Measurements from ENCODE around the gene UBAC1.
"Not testable (repeated sequence)": the region's sequence is repeated elsewhere in the genome, so short reads cannot be mapped to it uniquely, and the experiment has no call there.

UBAC1 gene

GRCh38 chr9:135960411-135961276, 529 bp downstream of the UBAC1 start:
- no peak for DNase-seq (ENCODE audit: low read depth in 2 of 2)

GRCh38 chr9:135959814-135960213, 1.4 kb downstream of the UBAC1 start:
- no peak for DNase-seq (ENCODE audit: low read depth in 2 of 2)

- DNase-seq (ENCODE audit: low read depth in 2 of 2): no peak
Measured at GRCh38 chr9:135958485-135958884, 2.7 kb downstream of the UBAC1 start.

GRCh38 chr9:135957431-135957830, 3.7 kb downstream of the UBAC1 start:
- DNase-seq (ENCODE audit: low read depth in 2 of 2): no peak

DNA sequence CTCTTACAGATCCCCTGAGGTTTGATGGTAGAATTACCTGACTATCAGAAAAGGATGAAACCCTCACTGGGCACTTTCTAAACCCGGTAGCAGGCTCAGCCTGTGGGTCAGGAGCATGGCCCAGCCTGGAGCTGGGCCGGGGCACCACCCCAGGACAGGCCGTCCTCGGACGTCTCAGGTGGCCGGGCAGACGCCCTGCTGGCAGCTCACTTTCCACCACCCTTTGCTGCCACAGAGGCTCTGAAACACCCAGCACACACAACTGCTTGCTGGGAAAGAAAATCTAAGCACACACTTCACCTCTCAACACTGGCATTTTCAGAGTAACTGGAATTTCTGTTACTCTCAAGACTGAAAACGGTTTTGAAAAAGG, 4.4 kb downstream of the UBAC1 start:
- no peak for DNase-seq (ENCODE audit: low read depth in 2 of 2)

- no peak for DNase-seq (ENCODE audit: low read depth in 2 of 2)
Measured at GRCh38 chr9:135955934-135956801, 5.0 kb downstream of the UBAC1 start.

DNA sequence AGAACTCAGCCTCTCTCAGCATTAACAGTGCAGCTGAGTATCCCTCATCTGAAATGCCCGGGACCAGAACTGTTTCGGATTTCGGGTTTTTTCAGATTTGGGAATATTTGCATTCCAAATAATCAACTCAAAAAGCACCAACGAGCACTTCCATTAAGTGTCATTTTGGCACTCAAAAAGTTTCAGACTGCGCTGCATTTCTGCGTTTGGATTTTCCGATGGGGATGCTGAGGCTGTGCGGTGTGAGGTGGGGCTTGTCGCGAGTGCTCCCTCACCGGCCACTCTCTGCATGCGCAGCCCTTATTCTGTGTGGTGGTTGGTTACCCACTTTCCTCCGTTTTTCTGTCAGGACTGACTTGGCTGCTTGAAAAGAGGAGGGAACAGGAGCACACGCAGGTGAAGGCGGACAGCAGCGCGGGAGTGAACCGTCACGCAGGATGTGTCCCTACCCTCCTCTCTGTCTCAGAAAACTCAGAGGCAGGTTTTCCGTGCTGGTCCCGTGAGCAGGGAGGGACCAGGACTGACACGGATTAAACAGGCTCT, 8.4 kb downstream of the UBAC1 start:
- DNase-seq (ENCODE audit: low read depth in 2 of 2): no peak

DNA sequence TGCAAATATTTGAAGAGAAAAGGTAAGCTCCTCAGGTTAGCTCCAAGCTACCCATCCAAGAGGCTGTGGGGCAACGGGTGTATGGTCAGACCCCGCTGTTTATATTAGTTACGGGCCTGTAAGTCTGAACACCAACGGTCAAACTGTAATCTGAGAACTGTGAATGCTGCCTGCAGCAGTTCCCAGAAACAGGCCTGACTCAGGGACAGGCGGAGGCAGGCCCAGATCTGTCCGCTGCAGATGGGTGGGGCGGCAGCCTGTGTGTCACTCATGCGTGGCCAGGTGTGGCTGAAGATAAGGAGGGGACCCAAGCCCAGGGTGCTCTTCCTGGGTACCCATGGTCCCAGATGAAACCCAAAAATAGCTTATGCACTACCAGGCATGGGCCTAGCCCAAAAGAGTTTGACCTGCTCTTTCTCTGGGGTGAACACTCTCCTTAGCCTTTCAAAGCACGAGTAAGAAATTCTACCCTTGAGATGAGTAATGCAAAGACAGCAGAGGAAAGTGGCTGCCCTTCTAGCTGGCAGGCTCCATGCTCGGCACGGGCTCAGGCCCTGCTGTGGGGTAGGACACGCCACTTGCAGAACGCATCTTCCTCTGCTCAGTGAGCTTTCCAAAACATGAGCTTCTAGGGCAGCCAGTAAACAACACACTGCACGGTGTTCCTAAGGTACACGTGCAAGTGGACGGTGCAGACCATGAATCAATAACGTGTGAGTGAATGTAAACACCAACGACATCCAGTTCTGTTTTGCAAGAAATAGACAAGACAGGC, 9.1 kb downstream of the UBAC1 start:
- no peak for DNase-seq (ENCODE audit: low read depth in 2 of 2)

DNA sequence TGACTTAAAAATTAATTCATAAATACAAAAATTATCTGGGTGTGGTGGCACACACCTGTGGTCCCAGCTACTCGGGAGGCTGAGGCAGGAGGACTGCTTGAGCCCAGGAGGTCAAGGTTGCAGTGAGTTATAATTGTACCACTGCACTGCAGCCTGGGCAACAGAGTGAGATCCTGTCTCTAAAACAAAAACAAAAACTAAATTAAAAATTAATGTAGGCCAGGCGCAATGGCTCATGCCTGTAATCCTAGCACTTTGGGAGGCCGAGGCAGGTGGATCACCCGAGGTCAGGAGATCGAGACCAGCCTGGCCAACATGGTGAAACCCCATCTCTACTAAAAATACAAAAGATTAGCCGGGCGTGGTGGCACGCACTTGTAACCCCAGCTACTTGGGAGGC, 9.9 kb downstream of the UBAC1 start:
- DNase-seq (ENCODE audit: low read depth in 2 of 2): not testable (repeated sequence)

DNA sequence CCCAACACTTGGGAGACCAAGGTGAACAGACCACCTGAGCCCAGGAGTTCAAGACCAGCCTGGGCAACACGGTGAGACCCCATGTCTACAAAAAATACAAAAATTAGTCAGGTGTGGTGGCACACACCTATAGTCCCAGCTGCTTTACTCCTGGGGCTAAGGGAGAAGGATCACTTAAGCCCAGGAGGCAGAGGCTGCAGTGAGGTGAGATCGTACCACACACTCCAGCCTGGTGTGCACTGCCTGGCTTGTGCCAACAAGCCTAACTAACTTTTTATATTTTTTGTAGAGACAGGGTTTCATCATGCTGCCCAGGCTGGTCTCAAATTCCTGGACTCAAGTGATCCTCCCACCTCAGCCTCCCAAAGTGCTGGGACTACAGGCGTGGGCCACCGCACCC, 10.3 kb downstream of the UBAC1 start:
- not testable (repeated sequence) for DNase-seq (ENCODE audit: low read depth in 2 of 2)

- no peak for DNase-seq (ENCODE audit: low read depth in 2 of 2)
Measured at GRCh38 chr9:135950135-135950682, 11.0 kb downstream of the UBAC1 start.

- DNase-seq (ENCODE audit: low read depth in 2 of 2): no peak
Measured at GRCh38 chr9:135949501-135950134, 11.6 kb downstream of the UBAC1 start.

GRCh38 chr9:135948968-135949367, 12.2 kb downstream of the UBAC1 start:
- DNase-seq (ENCODE audit: low read depth in 2 of 2): no peak

GRCh38 chr9:135948446-135948845, 12.7 kb downstream of the UBAC1 start:
- no peak for DNase-seq (ENCODE audit: low read depth in 2 of 2)

GRCh38 chr9:135947582-135947981, 13.6 kb downstream of the UBAC1 start:
- no peak for DNase-seq (ENCODE audit: low read depth in 2 of 2)

GRCh38 chr9:135947105-135947504, 14.1 kb downstream of the UBAC1 start:
- DNase-seq (ENCODE audit: low read depth in 2 of 2): not testable (repeated sequence)

DNA sequence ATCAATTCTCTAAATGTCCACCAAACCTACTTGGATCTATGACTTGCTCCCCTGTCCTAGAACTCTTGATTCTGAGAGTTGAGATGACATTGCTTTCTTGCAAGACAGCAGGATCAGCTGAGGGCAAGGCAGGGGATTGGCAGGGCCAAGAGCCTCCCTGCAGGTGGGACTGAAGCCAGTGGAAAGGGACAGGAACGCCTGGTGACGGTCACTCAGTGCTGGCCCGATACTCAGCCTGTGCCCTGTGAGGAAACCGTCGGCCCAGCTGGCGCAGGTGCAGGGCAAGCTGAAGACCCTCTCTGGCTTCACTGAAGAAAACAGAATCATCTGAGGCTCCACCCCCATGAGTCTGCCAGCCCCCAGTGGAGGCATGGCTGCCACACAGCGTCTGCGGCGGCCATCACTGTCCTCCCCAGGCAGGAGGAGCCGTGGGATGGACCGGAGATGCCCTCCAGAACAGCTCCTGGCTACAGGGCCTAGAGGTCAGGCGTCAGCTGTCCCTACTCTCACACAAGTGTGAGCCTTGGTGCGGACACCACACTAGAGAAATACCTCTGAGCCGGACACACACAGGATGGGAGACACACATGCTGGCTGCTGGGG, 14.7 kb downstream of the UBAC1 start:
- no peak for DNase-seq (ENCODE audit: low read depth in 2 of 2)

GRCh38 chr9:135945969-135946368, 15.2 kb downstream of the UBAC1 start:
- DNase-seq (ENCODE audit: low read depth in 2 of 2): no peak

GRCh38 chr9:135944444-135945252, 16.5 kb downstream of the UBAC1 start:
- DNase-seq (ENCODE audit: low read depth in 2 of 2): no peak

DNA sequence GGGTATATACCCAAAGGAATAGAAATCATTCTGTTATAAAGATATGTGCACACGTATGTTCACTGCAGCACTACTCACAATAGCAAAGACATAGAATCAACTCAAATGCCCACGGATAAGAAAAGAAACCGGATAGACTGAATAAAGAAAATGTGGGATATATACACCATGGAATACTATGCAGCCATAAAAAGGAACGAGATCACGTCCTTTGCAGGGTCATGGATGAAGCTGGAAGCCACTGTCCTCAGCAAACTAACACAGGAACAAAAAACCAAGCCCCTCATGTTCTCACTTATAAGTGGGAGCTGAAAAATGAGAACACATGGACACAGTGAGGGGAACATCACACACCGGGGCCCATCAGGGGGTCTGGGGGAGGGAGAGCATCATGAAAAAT, 17.6 kb downstream of the UBAC1 start:
- not testable (repeated sequence) for DNase-seq (ENCODE audit: low read depth in 2 of 2)

Data from stimulated activated CD4-positive, alpha-beta T cell treated with anti-CD3 and anti-CD28 coated beads, Interleukin-12 subunit alpha, Interleukin-12 subunit beta, amount 100 ng/mL, for 24 hours (primary cell).